Vein endothelial cell (primary cell): Measurements from ENCODE around the gene MYOM3. TPM values are rescaled to one million over a fixed set of nuclear protein-coding genes. Genes with fewer than 3 reads are reported as not detected.

Experiments
- total RNA-seq: library from RNA; depleted of rRNA; stranded (reverse); fragments of >200 nt; gene quantifications from 2 replicates; pipeline ENCODE4 v1.2.3, GENCODE V29; 2012

The MYOM3 gene
- under 0.01 TPM in 1 of 2 replicates, not detected in the other for total RNA-seq

DNA sequence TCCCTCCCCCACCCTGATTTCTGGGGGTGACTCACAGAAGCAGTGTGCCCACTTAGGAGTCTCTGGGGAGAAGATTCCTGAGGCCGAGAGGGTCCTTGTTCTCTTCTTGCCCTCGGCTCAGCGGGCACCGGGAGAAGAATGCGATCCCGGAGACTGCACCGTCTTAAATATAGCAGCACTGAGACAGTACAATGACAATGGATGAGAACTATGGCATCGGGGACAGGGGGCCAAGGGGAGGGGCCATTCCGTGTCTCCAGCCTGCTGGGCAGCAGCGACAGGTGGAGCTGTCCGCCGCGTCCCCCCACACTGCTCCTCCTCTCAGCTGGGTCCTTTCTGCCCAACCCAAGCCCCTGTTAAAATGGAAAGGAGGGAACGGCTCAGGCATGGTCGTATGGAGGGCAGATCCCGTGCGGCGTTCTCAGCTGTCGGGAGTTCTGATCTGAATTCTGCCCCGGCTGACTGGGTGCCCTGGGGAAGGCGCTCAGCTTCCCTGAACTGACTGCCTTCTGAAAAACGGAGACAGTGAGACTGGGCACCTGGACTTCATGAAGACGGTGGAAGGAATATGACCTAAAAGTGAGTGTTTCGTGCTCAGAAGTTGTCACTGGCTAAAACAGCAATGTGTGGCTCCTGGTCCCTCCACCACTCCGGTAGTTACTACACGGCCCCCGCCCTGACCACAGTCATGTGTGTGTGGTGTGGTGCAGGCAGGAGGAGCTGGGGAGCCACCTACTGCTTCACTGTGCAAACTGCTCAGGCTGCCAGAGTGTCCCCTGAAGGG, at the start of gene MYOM3:
Gene MYOM3 (minus strand): TSS at position 140 of the 784 bp plus-strand sequence. CDS start 3,499 bp downstream, outside the sequence.

DNA sequence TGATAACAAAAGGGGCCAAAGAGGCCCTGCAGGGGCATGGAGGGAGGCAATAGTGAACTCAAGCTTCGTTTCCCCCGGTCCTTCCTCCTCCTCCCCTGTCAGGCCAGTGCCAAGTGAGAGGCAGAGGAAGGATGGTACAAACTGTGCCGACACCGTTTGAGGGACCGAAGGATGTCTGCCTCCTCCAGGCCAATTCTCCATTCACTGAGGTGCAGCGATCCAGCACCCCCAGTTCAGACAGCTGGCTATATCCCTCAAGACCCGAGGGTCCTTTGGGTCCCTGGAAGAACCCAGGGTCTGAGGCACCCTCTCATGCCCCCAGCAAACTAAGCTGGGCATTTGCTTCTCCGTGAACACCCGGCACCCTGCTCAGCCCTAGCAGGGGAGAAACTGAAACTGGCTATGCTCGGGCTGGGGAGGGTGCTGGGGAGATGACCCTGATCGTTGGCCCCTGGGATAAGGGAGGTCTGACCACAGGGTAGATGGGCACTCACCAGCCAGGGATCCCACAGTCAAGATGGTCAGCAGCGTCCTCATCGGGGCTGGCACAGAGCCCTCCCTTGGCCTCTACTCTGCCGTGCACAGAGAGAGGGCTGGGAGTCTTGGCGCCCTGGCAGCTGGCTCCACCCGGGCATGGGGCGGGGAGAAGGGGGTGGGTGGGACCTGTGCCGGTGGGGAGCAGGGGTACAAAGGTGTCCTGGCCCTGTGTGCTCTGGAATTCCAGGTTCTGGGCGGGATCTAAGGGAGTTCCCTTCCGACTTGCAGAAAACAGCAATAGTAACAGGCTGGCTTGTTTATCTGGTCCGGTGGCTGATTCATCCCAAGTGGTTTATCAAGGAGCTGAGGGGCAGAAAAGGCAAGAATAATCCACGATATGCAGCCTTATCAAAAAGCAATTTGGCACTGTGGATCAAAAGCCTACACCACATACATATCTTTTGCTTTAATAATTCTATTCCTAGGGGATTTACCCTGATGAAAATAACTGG, 30.9 kb upstream of the MYOM3 start, which contains the start of gene IL22RA1:
Gene IL22RA1 (minus strand): TSS at position 595 of the 989 bp plus-strand sequence. CDS start 58 bp downstream, at position 537.

Other genes with a start within 250 kb of the MYOM3 start
- gene FUCA1, start 243.8 kb downstream of the MYOM3 start, total RNA-seq = 11.0 and 12.7 TPM in 2 replicates
- not detected in 2 replicates for gene CNR2, start 198.8 kb downstream of the MYOM3 start, total RNA-seq
- gene PNRC2, start 152.3 kb downstream of the MYOM3 start, total RNA-seq = 88.2 and 131 TPM in 2 replicates
- gene SRSF10, start 131.8 kb downstream of the MYOM3 start, total RNA-seq = 84.3 and 103 TPM in 2 replicates
- gene IL22RA1, start 31.0 kb upstream of the MYOM3 start, total RNA-seq = not detected in 2 replicates
- not detected in 2 replicates for gene IFNLR1, start 75.2 kb upstream of the MYOM3 start, total RNA-seq
- not detected in 2 replicates for gene GRHL3, start 207.2 kb upstream of the MYOM3 start, total RNA-seq